ENCODE results near the gene CLPTM1.

- TF ChIP-seq CTCF (IDR thresholded peaks at IDR 0.05) (no peak), POLR2A (IDR thresholded peaks at IDR 0.05) (no peak), POLR2AphosphoS5 (IDR thresholded peaks at IDR 0.05) (no peak)
Observed at GRCh38 chr19:44905437-44906160, 49.6 kb upstream of the CLPTM1 start, which contains the start of gene APOE.

All from suprapubic skin (tissue), 4 donors.